ENCODE results near the gene OR1J4. TPM values are rescaled to one million over a fixed set of nuclear protein-coding genes. Genes with fewer than 3 reads are reported as not detected.

Gene OR1J4
- total RNA-seq, 1 donor from 2014 or later = not detected

- Mint-ChIP-seq H3K27ac (ENCODE audit: unreplicated experiment) (no peak overlapping the region), H3K9me3 (ENCODE audit: unreplicated experiment) (no peaks in the 10 kb centered on the region), H3K4me1 (ENCODE audit: unreplicated experiment) (no peaks in the 10 kb centered on the region), H3K4me3 (ENCODE audit: unreplicated experiment) (no peak overlapping the region), H3K36me3 (ENCODE audit: unreplicated experiment) (no peaks in the 10 kb centered on the region), H3K27me3 (ENCODE audit: unreplicated experiment) (peaks cover 74% of the 10 kb centered on the region)
- TF ChIP-seq CTCF (IDR thresholded peaks at IDR 0.05) = no peak
- DNase-seq (ENCODE audit: extremely low spot score, unreplicated experiment) = no peak
Measured at GRCh38 chr9:122479062-122479461, 39.9 kb upstream of the OR1J4 start.

GRCh38 chr9:122498883-122499288, 20.1 kb upstream of the OR1J4 start:
- DNase-seq (ENCODE audit: extremely low spot score, unreplicated experiment) = no peak
- H3K9me3 Mint-ChIP-seq (ENCODE audit: unreplicated experiment) = no peaks in the 10 kb centered on the region
- H3K4me1 Mint-ChIP-seq (ENCODE audit: unreplicated experiment) = no peaks in the 10 kb centered on the region
- peaks cover 37% of the 10 kb centered on the region for H3K27me3 Mint-ChIP-seq (ENCODE audit: unreplicated experiment)
- H3K27ac Mint-ChIP-seq (ENCODE audit: unreplicated experiment) = no peak overlapping the region
- no peak overlapping the region for H3K4me3 Mint-ChIP-seq (ENCODE audit: unreplicated experiment)
- peak; percentile 63 for TF ChIP-seq CTCF (IDR thresholded peaks at IDR 0.05)
- H3K36me3 Mint-ChIP-seq (ENCODE audit: unreplicated experiment) = no peaks in the 10 kb centered on the region

GRCh38 chr9:122506964-122507363, 12.0 kb upstream of the OR1J4 start:
- no peak for DNase-seq (ENCODE audit: extremely low spot score, unreplicated experiment)
- Mint-ChIP-seq H3K9me3 (ENCODE audit: unreplicated experiment) (no peaks in the 10 kb centered on the region), H3K4me3 (ENCODE audit: unreplicated experiment) (no peak overlapping the region), H3K27me3 (ENCODE audit: unreplicated experiment) (peaks cover 47% of the 10 kb centered on the region), H3K36me3 (ENCODE audit: unreplicated experiment) (no peaks in the 10 kb centered on the region), H3K27ac (ENCODE audit: unreplicated experiment) (no peak overlapping the region), H3K4me1 (ENCODE audit: unreplicated experiment) (no peaks in the 10 kb centered on the region)
- no peak for TF ChIP-seq CTCF (IDR thresholded peaks at IDR 0.05)

GRCh38 chr9:122510502-122510901, 8.4 kb upstream of the OR1J4 start, which contains the start of gene OR1J2:
OR1J2 (plus strand) TSS chr9:122510802; CDS start chr9:122510802, 0 bp downstream.
- H3K27ac Mint-ChIP-seq (ENCODE audit: unreplicated experiment) = no peak within 1 kb of the TSS
- H3K9me3 Mint-ChIP-seq (ENCODE audit: unreplicated experiment) = no peaks in the 10 kb centered on the region
- H3K27me3 Mint-ChIP-seq (ENCODE audit: unreplicated experiment) = peaks cover 50% of the 10 kb centered on the region
- no peaks in the 10 kb centered on the region for H3K4me1 Mint-ChIP-seq (ENCODE audit: unreplicated experiment)
- TF ChIP-seq CTCF (IDR thresholded peaks at IDR 0.05) = no peak
- no peak within 1 kb of the TSS for H3K4me3 Mint-ChIP-seq (ENCODE audit: unreplicated experiment)
- no peak for DNase-seq (ENCODE audit: extremely low spot score, unreplicated experiment)
- no peaks in the 10 kb centered on the region for H3K36me3 Mint-ChIP-seq (ENCODE audit: unreplicated experiment)

- Mint-ChIP-seq H3K27ac (ENCODE audit: unreplicated experiment) (no peak overlapping the region), H3K4me3 (ENCODE audit: unreplicated experiment) (no peak overlapping the region), H3K27me3 (ENCODE audit: unreplicated experiment) (peaks cover 17% of the 10 kb centered on the region), H3K36me3 (ENCODE audit: unreplicated experiment) (no peaks in the 10 kb centered on the region), H3K9me3 (ENCODE audit: unreplicated experiment) (no peaks in the 10 kb centered on the region), H3K4me1 (ENCODE audit: unreplicated experiment) (no peaks in the 10 kb centered on the region)
- TF ChIP-seq CTCF (IDR thresholded peaks at IDR 0.05) = no peak
- DNase-seq (ENCODE audit: extremely low spot score, unreplicated experiment) = no peak
Measured at GRCh38 chr9:122518226-122518625, 715 bp upstream of the OR1J4 start.

Measured in osteocyte (in vitro differentiated cells).